ENCODE measurements around the gene INS. TPM values are rescaled to one million over a fixed set of nuclear protein-coding genes. Genes with fewer than 3 reads are reported as not detected.

INS gene
- total and polyA plus RNA-seq, 4 donors = 0.16 to 0.37 TPM; not detected in 2

GRCh38 chr11:2209900-2210321 lies 48.9 kb upstream of the INS start:
- no peak overlapping the region for H3K9ac ChIP-seq (ENCODE audit: low read depth in 1 of 2, low read length in 2 of 2)

More at GRCh38 chr11:2209900-2210321, 48.9 kb upstream of the INS start:
- WGBS = 83% methylated on average over 12 of the region's 12 CpGs
- no peaks in the 10 kb centered on the region for H3K36me3 ChIP-seq (ENCODE audit: control insufficient read depth in 4 of 4, insufficient read depth in 3 of 4, low read depth in 1 of 4, low read length in 3 of 4)
- peaks cover 0 to 9% (median 3%) of the 10 kb centered on the region in 4 donors for H3K4me1 ChIP-seq (ENCODE audit: control insufficient read depth in 4 of 4, insufficient read depth in 4 of 4, low read length in 3 of 4)
- no peaks in the 10 kb centered on the region for H3K27me3 ChIP-seq (ENCODE audit: control insufficient read depth in 4 of 4, insufficient read depth in 4 of 4, low read length in 3 of 4)
- no peak overlapping the region for H3K4me3 ChIP-seq (ENCODE audit: low read depth in 1 of 3, low read length in 3 of 3)
- H3K9me3 ChIP-seq (ENCODE audit: control insufficient read depth in 4 of 4, low read length in 3 of 4) = peaks cover 0 to 4% (median 2%) of the 10 kb centered on the region in 4 donors
- DNase-seq (ENCODE audit: low spot score) = peak; percentile 24
- H3K27ac ChIP-seq (ENCODE audit: low read depth in 1 of 2, low read length in 2 of 2) = no peak overlapping the region
- TF ChIP-seq SP1 (IDR thresholded peaks at IDR 0.05) = no peak
- TF ChIP-seq, protein P1, sequence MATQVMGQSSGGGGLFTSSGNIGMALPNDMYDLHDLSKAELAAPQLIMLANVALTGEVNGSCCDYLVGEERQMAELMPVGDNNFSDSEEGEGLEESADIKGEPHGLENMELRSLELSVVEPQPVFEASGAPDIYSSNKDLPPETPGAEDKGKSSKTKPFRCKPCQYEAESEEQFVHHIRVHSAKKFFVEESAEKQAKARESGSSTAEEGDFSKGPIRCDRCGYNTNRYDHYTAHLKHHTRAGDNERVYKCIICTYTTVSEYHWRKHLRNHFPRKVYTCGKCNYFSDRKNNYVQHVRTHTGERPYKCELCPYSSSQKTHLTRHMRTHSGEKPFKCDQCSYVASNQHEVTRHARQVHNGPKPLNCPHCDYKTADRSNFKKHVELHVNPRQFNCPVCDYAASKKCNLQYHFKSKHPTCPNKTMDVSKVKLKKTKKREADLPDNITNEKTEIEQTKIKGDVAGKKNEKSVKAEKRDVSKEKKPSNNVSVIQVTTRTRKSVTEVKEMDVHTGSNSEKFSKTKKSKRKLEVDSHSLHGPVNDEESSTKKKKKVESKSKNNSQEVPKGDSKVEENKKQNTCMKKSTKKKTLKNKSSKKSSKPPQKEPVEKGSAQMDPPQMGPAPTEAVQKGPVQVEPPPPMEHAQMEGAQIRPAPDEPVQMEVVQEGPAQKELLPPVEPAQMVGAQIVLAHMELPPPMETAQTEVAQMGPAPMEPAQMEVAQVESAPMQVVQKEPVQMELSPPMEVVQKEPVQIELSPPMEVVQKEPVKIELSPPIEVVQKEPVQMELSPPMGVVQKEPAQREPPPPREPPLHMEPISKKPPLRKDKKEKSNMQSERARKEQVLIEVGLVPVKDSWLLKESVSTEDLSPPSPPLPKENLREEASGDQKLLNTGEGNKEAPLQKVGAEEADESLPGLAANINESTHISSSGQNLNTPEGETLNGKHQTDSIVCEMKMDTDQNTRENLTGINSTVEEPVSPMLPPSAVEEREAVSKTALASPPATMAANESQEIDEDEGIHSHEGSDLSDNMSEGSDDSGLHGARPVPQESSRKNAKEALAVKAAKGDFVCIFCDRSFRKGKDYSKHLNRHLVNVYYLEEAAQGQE (IDR thresholded peaks at IDR 0.05) = no peak
- no peak for TF ChIP-seq RAD21 (IDR thresholded peaks at IDR 0.05)
- TF ChIP-seq, protein P2, sequence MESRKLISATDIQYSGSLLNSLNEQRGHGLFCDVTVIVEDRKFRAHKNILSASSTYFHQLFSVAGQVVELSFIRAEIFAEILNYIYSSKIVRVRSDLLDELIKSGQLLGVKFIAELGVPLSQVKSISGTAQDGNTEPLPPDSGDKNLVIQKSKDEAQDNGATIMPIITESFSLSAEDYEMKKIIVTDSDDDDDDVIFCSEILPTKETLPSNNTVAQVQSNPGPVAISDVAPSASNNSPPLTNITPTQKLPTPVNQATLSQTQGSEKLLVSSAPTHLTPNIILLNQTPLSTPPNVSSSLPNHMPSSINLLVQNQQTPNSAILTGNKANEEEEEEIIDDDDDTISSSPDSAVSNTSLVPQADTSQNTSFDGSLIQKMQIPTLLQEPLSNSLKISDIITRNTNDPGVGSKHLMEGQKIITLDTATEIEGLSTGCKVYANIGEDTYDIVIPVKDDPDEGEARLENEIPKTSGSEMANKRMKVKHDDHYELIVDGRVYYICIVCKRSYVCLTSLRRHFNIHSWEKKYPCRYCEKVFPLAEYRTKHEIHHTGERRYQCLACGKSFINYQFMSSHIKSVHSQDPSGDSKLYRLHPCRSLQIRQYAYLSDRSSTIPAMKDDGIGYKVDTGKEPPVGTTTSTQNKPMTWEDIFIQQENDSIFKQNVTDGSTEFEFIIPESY (IDR thresholded peaks at IDR 0.05) = no peak
- TF ChIP-seq JUND (IDR thresholded peaks at IDR 0.05) = no peak
- TF ChIP-seq NR2F2 (IDR thresholded peaks at IDR 0.05) = no peak
- TF ChIP-seq FOXA2 (IDR thresholded peaks at IDR 0.05) = no peak
- no peak for TF ChIP-seq HNF4G (IDR thresholded peaks at IDR 0.05)
- TF ChIP-seq ATF3 (IDR thresholded peaks at IDR 0.05) = no peak
- no peak for TF ChIP-seq CTCF (IDR thresholded peaks at IDR 0.05; ENCODE audit: low read depth, low read length, missing input control)
- no peak for TF ChIP-seq GABPA (IDR thresholded peaks at IDR 0.05 in 1 of 2, conservative IDR thresholded peaks at IDR 0.05 in 1 of 2)
- no peak for TF ChIP-seq RXRA (IDR thresholded peaks at IDR 0.05)
- TF ChIP-seq EGR1 (IDR thresholded peaks at IDR 0.05; ENCODE audit: low read depth in 2 of 2) = no peak
- TF ChIP-seq YY1 (IDR thresholded peaks at IDR 0.05) = no peak
- TF ChIP-seq TAF1 (conservative IDR thresholded peaks at IDR 0.05) = no peak
- no peak for TF ChIP-seq FOXA1 (IDR thresholded peaks at IDR 0.05)
- no peak for TF ChIP-seq HNF4A (conservative IDR thresholded peaks at IDR 0.05)

Data from liver (tissue), 9 donors.